NCI-H460 (cell line): Measurements from ENCODE around the gene ELOB. TPM values are rescaled to one million over a fixed set of nuclear protein-coding genes. Genes with fewer than 3 reads are reported as not detected.

Source experiments
- DNase-seq: peaks from one replicate; pipeline ENCODE4 v3.0.0-alpha.2; 2016; ENCODE audit warnings: low read depth; ENCODE audit errors: extremely low read depth
- total RNA-seq: library from RNA; depleted of rRNA; stranded (reverse); fragments of >200 nt; shearing (Covaris generic); gene quantifications from 2 replicates; pipeline ENCODE4 v1.2.3, GENCODE V29; 2014

The ELOB gene
- total RNA-seq, 1 experiment from 2014 or later, result 125 TPM

DNA sequence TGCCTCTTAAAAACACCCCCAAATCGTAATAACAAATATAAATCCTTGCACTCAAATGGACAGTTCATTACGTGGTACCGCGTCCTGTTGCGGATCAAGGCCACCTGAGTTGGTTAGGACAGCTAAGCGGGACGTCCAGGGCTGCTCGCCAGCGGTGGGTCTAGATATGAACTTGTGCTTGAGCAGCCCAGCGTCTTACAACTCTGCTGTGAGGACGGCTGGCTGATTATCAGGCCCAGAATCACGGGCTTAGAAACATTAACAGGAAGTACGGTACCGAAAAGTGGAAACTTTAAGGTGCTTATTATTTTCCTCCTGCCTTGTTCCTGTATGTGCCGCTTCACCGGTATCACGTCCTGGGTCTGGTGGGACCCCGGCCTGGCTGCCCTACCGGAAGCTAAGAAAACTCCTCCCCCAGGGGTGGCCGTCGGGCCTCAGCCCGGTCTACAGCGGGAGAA, 25.5 kb downstream of the ELOB start:
- no peak for DNase-seq

DNA sequence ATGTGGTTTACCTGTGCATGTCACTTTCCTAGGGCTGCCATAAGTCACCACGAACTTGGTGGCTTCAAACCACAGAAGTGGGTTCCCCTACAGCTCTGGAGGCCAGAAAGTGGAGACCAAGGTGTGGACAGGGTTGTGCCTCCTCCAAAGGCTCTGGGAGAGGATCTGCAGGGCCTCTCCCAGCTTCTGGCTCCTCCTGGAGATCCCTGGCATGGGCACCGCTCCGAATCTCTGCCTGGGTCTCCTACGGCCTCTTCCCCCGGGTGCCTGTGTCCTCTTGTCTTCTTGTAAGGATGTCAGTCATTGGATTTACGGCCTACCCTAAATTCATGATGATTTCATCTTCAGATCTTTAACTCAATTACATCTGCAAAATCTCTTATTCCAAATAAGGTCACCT, 27.1 kb downstream of the ELOB start:
- no peak for DNase-seq

GRCh38 chr16:2749476-2749875, 27.6 kb downstream of the ELOB start:
- no peak for DNase-seq

DNA sequence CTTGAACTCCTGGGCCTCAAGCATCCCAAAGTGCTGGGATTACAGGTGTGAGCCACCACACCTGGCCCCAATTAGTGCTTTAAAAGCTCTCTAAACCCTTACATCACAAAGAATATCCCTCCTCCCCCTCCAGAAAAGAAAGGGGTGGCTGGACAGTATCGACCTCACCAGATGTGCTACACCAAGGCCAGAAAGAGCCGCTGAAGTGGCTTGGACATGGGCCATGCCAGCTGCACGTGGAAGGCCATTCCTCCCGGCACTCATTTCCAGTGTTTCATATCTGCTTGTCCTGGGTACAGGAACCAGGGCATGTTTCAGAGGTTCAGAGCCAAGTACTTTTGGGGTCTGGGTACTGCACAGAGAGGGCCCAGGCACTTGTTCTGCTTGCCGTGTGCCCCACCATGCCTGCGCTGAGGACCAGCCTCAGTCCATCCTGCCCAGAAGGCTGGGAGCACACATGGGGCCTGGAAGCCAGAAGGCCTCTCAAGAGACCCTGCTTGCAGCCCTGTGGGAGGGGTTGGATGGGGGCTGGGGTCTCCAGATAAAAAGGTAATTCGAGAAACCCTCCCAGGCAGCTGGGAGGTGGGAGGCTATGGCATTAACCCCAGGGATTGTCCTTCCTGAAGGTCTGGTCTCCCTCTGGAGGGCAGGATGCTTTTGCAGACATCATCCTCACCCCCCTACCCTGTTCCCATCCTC, 28.2 kb downstream of the ELOB start:
- no peak for DNase-seq

DNA sequence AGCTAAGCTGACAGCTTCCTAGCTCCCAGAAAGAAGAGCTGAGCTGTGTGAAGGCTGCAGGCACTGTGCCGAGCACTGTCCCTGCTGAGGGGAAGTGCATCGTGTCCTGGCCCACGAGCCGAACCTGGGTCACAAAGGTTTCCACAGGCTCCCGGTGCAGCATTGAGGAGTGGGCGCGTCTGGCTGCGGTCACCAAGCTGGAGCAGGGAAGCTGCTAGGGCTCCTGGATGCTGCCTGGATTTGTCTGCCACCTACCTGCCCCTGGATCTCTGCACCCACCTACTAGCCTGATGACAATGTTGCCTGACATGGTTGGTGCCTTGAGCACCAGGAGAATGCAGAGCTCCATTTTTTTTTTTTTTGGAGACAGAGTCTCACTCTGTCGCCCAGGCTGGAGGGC, 31.1 kb downstream of the ELOB start:
- no peak for DNase-seq

GRCh38 chr16:2745116-2745890, 31.8 kb downstream of the ELOB start:
- no peak for DNase-seq

GRCh38 chr16:2744711-2745110, 32.4 kb downstream of the ELOB start:
- DNase-seq, result no peak

- DNase-seq, result no peak
Observed at GRCh38 chr16:2743007-2743810, 33.9 kb downstream of the ELOB start.

- DNase-seq, result no peak
Observed at GRCh38 chr16:2742323-2743006, 34.6 kb downstream of the ELOB start.

- DNase-seq, result no peak
Observed at GRCh38 chr16:2741168-2741567, 35.9 kb downstream of the ELOB start.

- no peak for DNase-seq
Observed at GRCh38 chr16:2740476-2740875, 36.6 kb downstream of the ELOB start.

DNA sequence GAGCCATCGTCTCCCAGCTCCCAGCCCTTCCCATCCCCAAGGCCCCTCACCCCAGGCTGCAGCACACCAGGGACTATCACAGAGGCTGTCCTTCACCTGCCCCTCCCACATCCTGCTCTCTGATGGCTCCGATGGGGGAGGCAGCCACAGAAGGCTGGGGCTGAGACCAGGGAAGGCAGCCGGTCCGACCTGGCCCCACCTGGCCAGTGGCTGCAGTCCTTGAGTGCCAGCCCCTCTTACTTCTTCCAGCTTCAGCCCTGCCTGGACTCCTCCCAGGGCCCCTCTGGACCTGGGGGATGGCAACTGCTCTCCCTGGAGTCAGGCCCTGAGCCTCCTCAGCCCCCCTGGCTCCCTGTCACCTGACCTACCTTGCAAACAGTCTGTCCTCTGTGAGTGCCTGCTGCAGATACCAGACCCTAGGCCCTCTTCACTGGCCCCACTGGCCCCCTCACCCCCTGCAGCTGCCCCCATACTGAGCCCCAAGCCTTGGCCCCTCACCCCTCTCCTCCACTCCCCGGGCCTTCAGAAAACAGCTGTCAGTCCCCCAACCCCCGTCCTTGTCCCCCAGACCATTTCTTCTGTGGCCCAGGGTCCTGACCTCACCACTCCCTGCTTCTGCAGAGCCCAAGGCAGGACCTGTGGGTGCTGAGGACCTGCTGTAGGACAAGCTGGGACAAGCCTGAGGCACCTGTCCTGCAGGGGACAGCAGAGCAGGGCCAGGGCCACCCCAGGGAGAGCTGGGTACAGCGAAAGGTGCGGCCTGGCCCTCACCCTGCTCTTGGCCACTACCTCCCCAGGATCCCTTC, 37.3 kb downstream of the ELOB start:
- DNase-seq, result no peak

- no peak for DNase-seq
Observed at GRCh38 chr16:2738615-2739014, 38.5 kb downstream of the ELOB start.

DNA sequence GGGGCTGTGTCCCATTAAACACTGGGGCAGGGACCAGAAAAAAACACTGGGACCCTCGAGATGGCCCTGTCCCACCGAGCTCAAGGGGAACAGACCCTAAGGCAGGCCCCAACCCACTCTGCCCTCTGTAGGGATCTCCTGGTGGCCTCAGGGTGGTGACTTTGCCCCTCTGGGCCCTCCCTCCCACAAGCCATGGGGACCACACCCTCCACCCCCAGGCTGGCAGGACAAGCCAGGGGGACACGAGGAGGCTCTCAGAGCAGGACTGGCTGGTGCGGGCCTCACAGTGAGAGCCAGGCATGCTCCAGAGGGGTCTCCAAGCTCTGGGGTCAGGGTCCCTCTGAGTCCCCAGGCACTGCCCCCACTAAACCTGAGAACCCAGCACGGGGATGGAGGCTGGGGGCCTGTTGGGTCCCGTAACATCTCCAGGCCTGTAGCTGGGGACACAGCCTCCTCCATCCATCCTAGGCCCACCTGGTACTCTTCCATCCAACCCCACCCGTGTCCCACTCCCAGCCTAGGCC, 39.1 kb downstream of the ELOB start:
- no peak for DNase-seq

- no peak for DNase-seq
Observed at GRCh38 chr16:2737238-2737605, 39.9 kb downstream of the ELOB start.

GRCh38 chr16:2736476-2737237, 40.4 kb downstream of the ELOB start:
- no peak for DNase-seq

DNA sequence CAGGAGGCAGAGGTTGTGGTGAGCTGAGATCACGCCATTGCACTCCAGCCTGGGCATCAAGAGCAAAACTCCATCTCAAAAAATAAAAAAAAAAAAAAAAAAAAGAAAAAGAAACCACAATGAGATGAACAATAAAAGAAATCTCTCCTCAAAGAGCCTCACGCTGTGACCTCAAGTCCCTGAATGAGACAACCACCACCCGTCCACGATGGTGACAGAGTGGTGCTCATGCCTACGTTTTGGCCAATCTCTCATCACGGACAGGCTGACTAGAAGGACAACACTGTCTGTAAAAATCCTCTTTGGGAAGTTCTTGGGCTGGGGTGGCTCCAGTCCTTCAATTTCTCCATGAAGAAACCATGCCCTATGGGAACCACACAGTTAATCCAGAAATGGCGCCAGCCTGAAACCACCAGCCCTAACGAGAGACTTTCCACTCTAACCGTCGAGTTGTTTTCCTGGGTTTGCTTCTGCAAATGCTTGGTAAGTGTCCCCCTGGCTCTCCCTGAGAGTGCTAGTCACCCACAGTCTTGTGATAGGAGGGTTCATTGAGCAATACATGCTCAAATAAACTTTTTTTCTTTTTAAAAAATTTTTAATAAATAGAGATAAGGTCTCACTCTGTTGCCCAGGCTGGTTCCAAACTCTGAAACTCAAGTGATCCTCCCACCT, 42.1 kb downstream of the ELOB start:
- no peak for DNase-seq

GRCh38 chr16:2728034-2728433, 49.0 kb downstream of the ELOB start:
- DNase-seq, result no peak
